ENCODE results near the gene PPP1R1B. TPM values are rescaled to one million over a fixed set of nuclear protein-coding genes. Genes with fewer than 3 reads are reported as not detected.
A peak's percentile ranks its signal among the peaks of the same experiment; 100 is the strongest.

Gene PPP1R1B
- total RNA-seq, 1 donor from 2014 or later = 25.1 TPM

DNA sequence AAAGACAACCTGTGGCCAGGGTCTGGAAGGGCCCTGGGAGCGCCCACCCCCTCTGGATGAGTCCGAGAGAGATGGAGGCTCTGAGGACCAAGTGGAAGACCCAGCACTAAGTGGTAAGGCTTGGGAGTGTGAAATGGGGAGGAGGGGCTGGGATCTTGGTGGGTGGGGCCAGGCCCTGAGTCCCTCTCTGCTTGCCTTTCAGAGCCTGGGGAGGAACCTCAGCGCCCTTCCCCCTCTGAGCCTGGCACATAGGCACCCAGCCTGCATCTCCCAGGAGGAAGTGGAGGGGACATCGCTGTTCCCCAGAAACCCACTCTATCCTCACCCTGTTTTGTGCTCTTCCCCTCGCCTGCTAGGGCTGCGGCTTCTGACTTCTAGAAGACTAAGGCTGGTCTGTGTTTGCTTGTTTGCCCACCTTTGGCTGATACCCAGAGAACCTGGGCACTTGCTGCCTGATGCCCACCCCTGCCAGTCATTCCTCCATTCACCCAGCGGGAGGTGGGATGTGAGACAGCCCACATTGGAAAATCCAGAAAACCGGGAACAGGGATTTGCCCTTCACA, 8.9 kb downstream of the PPP1R1B start:
- H3K27ac ChIP-seq = peak overlapping the region; percentile 83
- ATAC-seq = no peak
- H3K4me3 ChIP-seq = no peak overlapping the region
- peaks cover 39% of the 10 kb centered on the region for H3K4me1 ChIP-seq
- intact Hi-C loops (cut with DNase I) = no loop called here
- no peaks in the 10 kb centered on the region for H3K9me3 ChIP-seq
- DNase-seq = no peak
- H3K36me3 ChIP-seq = no peaks in the 10 kb centered on the region
- TF ChIP-seq, protein P1, sequence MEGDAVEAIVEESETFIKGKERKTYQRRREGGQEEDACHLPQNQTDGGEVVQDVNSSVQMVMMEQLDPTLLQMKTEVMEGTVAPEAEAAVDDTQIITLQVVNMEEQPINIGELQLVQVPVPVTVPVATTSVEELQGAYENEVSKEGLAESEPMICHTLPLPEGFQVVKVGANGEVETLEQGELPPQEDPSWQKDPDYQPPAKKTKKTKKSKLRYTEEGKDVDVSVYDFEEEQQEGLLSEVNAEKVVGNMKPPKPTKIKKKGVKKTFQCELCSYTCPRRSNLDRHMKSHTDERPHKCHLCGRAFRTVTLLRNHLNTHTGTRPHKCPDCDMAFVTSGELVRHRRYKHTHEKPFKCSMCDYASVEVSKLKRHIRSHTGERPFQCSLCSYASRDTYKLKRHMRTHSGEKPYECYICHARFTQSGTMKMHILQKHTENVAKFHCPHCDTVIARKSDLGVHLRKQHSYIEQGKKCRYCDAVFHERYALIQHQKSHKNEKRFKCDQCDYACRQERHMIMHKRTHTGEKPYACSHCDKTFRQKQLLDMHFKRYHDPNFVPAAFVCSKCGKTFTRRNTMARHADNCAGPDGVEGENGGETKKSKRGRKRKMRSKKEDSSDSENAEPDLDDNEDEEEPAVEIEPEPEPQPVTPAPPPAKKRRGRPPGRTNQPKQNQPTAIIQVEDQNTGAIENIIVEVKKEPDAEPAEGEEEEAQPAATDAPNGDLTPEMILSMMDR (IDR thresholded peaks at IDR 0.05) = no peak
- no peaks in the 10 kb centered on the region for H3K27me3 ChIP-seq

DNA sequence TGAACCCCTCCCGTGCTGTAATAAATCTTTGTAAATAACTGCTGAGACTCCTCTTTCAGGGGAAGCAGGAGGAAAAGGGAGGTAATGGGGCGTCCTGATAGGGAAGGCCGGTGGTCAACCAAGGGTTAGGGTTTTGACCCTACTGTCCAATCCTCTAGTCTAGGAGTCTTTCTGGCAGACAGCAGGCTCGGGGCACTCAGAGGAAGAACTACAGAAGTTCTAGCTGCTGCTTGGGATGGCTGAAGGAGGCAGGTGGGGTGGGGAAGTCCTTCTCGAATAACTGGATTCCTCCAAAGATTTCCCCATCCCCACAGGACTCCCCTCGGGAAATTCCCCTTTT, 9.8 kb downstream of the PPP1R1B start:
- peak overlapping the region; percentile 83 for H3K27ac ChIP-seq
- peak overlapping the region; percentile 68 for H3K4me3 ChIP-seq
- intact Hi-C loops (cut with DNase I) = no loop called here
- H3K4me1 ChIP-seq = peaks cover 48% of the 10 kb centered on the region
- ATAC-seq (no peak), DNase-seq (no peak)
- H3K36me3 ChIP-seq = no peaks in the 10 kb centered on the region
- H3K9me3 ChIP-seq = no peaks in the 10 kb centered on the region
- H3K27me3 ChIP-seq = no peaks in the 10 kb centered on the region
- TF ChIP-seq, protein P1 (IDR thresholded peaks at IDR 0.05) = no peak

DNA sequence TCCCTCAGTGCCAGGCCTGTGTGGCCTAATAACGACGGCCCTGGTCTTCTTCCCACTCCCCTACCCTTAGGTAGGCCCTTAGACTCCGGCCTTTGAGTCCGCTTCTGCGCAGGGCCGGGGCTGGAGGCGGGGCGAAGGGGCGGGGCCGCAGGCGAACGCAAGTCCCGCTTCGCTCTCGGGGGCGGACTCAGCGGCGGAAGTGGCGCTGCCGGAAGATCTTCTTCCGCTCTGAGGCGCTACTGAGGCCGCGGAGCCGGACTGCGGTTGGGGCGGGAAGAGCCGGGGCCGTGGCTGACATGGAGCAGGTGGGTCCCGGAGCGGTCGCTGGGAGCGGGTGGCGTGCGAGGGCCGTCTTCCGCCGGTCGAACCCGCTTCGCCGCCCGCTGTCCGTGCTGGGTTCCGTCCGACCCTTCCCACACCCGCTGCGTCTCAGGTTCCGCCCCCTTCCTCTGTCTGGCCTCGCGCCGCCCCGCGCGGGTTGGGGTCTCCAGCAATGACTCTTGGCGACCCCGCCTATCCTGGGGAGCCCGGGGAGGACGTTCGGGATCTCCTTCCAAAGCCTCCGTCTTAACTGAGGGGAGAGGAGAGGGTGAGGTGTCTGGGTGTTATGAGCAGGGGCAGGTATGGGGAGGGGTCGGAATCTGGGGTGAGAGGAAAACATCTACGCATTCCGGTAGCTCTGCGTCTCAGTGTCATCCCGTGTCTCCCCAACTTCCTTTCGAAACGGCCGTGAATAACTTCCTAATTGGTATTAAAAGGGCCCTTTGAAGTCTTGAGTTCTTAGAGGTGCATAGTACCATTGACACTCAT, 10.4 kb downstream of the PPP1R1B start, which contains the start of gene STARD3:
TSS of gene STARD3 (plus strand) at position 218 of the 810 bp plus-strand sequence. CDS start 16,388 bp downstream, outside the sequence.
- Histone ChIP-seq H3K27ac (peak within 1 kb of the TSS; percentile 83), H3K4me3 (peak within 1 kb of the TSS; percentile 68), H3K9me3 (no peaks in the 10 kb centered on the region), H3K36me3 (no peaks in the 10 kb centered on the region), H3K4me1 (peaks cover 54% of the 10 kb centered on the region), H3K27me3 (no peaks in the 10 kb centered on the region)
- TF ChIP-seq, protein P1 (IDR thresholded peaks at IDR 0.05) = peak; percentile 12
- DNase-seq (peak; percentile 97), ATAC-seq (peak; percentile 92)
- intact Hi-C loops (cut with DNase I) = no loop called here

DNA sequence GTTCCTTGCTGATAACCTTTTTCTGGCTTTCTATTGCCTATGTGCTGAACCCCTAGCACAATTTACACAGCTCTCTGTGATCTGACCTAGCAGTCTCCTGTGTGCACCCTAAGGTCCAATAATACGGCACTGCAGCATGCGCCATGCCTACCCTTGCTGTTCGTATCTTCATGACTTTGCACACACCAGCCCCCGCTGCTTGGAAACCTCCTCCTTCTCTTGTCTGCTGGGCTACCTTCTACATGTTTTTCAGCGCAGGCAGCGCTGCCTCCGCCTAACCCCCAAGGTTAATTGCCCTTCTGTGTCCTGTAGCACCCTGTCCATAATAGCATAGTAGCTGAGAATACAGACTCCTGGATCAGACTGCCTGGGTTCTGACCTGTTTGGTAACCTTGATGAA, 11.6 kb downstream of the PPP1R1B start:
- H3K4me3 ChIP-seq = peak overlapping the region; percentile 68
- ATAC-seq (no peak), DNase-seq (no peak)
- intact Hi-C loops (cut with DNase I) = no loop called here
- no peaks in the 10 kb centered on the region for H3K36me3 ChIP-seq
- H3K27me3 ChIP-seq = no peaks in the 10 kb centered on the region
- peaks cover 64% of the 10 kb centered on the region for H3K4me1 ChIP-seq
- H3K27ac ChIP-seq = no peak overlapping the region
- no peaks in the 10 kb centered on the region for H3K9me3 ChIP-seq
- TF ChIP-seq, protein P1 (IDR thresholded peaks at IDR 0.05) = no peak

DNA sequence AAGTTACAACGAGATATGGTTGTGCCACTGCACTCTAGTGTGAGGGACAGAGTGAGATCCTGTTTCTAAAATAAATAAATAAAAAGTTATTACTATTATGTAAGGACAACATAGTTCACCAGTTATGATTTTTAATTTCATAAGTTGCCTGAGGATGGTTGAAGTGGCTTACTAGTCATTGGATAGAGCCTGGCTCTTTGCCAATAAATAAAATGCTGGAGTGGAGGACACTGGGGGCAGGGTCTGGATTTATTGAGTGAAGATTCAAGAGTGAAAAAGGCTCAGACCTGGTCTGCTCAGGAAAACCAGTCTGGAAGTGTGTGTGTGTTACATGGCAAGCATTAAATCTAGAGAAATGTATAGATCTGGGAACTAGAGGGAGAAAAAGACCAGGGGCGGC, 12.3 kb downstream of the PPP1R1B start:
- Histone ChIP-seq H3K4me3 (peak overlapping the region; percentile 68), H3K4me1 (peaks cover 64% of the 10 kb centered on the region), H3K9me3 (no peaks in the 10 kb centered on the region), H3K36me3 (no peaks in the 10 kb centered on the region), H3K27me3 (no peaks in the 10 kb centered on the region), H3K27ac (no peak overlapping the region)
- no peak for ATAC-seq
- TF ChIP-seq, protein P1 (IDR thresholded peaks at IDR 0.05) = no peak
- intact Hi-C loops (cut with DNase I) = no loop called here
- DNase-seq = no peak
